GM19395 (cell line): Measurements from ENCODE around the gene DMPK.
"Not testable (repeated sequence)": the region's sequence is repeated elsewhere in the genome, so short reads cannot be mapped to it uniquely, and the experiment has no call there.

Source experiments
- ATAC-seq: cut with Tn5 transposase; IDR thresholded peaks from one replicate; pipeline ENCODE4 v1.9.1; 2021; ENCODE audit warnings: mild to moderate bottlenecking, moderate library complexity; ENCODE audit not compliant: unreplicated experiment

The DMPK gene

DNA sequence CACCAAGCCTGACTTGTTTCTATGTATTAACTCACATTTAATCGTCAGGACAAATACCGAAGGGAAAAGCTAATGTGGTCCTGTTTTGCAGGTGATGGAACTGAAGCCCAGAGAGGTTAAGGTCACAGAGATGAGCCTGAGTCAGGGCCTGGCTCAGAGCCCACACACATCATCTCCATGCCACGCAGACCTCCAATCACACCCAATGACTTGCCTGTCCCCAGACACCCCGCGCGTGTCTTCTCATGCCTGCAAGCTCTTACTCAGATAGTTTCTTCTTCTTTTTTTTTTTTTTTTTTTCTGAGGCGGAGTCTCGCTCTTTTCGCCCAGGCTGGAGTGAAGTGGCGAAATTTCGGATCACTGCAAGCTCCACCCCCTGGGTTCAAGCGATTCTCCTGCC is 29.7 kb downstream of the DMPK start:
- no peak for ATAC-seq

DNA sequence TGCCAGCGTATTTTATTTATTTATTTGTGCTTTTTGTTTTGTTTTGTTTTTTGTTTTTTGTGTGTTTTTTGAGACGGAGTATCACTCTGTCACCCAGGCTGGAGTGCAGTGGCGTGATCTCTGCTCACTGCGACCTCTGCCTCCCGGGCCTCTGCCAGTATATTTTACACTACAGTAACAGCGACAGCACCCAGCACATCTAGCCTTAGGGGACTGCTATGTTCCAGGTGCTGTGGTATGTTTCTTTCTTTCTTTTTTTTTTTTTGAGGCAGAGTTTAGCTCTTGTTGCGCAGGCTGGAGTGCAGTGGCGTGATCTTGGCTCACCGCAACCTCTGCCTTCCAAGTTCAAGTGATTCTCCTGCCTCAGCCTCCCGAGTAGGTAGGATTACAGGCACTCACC is 30.8 kb downstream of the DMPK start:
- not testable (repeated sequence) for ATAC-seq

DNA sequence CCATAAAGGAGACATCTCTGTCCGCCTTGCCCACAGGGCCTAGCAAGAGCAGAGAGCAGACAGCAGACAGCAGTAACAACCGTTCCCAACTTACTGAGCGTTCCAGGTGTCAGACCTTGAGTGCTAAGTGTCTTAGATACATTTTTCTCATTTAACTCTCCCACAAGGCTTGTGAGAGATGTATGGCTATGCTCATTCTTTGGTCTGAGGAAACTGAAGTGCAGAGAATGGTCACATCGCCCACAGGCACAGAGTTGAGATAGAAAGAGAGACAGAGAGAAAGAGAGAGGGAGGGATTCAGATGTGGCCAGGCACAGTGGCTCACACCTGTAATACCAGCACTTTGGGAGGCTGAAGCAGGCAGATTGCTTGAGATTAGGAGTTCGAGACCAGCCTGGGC is 34.8 kb downstream of the DMPK start:
- no peak for ATAC-seq

DNA sequence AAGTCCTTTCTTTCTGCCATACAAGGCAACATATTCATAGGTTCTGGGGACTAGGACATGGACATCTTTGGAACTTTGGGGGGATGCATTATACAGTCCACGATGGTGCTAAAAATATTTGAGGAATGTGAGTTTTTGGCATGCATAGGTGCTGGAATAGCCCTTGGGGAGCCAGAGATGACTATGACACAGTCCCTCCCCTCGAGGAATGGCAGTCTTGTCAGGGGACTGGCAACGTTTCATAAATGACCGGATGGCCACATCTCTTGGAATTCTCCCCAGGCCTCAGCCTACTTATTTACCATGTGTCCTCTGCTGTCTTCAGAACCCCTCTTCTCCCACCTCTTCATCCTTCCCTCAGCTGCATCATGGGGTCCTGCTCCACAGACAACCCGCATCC is 35.4 kb downstream of the DMPK start:
- no peak for ATAC-seq

DNA sequence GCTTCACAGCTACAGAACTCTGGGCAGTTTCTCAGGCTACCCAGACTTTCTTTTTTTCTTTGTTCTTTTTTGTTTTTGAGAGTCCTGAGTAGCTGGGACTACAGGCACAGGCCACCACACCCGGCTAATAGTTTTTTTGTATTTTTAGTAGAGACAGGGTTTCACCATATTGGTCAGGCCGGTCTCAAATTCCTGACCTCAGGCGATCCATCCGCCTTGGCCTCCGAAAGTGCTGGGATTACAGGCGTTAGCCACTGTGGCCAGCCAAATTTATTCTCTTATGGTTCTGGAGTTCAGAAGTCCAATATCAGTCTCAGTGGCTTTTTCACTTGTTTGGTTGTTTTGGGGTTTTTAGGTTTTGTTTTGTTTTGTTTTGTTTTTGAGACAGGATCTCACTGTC is 36.7 kb downstream of the DMPK start:
- no peak for ATAC-seq

DNA sequence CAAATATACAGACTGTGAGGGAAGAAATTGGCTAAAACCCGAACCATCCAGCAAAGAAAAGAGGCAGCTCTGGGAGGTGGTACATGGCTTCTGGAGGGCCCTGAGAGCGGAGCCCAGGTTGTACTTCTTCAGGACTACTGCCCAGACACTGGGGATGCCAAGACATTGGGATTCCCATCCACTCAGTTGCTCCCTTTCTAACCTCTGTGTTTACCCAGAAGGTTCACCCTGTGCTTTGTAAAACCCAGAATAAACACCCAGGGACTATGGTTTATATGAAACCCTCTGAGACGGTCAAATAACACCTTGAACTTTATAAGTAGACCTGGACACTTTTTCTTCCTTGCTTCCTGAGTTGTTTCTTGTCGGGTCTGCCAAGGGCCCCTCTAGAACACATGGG is 39.3 kb downstream of the DMPK start:
- ATAC-seq, result no peak

DNA sequence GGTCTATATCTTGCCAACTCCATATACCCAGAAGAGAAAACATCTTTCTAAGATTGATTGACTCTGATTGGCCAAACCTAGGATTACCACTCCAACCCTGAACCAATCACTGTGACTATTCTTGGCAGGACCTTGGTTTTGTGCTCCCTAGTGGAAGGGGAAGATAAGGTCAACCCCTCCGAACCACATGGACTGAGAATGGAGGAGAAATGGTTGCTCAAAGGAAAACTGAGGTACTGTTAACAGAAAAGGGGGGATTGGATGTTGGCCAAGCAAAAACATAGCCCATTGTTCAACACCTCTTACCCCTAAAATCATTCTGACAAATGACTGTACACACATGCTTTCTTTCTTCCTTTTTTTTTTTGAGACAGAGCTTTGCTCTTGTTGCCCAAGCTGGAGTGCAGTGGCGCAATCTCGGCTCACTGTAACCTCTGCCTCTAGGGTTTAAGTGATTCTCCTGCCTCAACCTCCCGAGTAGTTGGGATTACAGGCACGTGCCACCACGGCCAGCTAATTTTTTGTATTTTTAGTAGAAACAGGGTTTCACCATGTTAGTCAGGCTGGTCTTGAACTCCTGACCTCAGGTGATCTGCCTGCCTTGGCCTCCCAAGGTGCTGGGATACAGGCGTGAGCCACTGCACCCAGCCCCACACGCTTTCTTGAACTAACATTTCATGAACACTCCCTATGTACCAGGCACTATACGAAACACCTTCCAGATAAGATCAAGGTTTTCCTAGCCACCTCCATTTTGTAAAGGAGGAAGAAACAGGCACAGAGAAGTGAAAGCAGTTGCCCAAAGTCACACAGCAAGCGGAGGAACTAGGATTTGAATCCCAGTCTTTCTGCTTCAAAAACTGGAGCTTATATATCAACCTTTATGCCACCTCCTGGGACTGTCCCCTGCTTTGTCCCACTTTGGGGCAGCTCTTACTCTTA is 42.5 kb downstream of the DMPK start:
- ATAC-seq, result no peak

DNA sequence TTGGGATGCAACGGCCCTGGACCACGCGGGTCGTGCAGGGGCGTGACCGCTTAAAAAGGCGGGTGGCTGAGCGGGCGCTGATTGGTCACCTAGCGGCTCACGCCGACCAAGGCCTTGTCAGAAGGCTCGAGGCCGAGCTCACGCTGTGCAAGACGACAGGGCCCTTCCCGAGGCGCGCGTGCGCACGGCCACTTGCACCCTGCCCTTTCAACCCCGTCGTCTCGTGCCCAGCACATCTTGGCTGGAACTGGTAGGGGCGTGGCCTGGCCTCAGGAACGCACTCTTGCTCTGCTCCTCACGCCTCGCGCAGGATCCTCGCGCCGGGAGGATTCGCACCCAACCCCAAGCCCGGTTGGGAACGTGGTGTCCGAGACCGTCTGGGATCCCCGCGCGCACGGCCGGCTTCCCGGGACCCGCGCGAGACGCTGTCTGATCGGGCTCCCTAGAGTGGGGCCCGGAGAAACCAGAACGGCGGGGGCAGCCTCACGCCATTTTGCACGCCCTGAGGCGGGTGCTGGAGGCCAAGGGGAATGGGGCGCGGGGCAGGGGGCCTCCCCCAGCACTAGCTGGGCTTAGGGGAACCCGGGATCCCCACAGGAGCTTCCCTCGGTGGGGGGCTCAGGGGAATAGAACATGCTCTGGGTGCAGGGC is 49.0 kb downstream of the DMPK start, which contains the start of gene MEIOSIN:
TSS of gene MEIOSIN (plus strand) at position 280 of the 651 bp plus-strand sequence. CDS start 1,938 bp downstream, outside the sequence.
- no peak for ATAC-seq

DNA sequence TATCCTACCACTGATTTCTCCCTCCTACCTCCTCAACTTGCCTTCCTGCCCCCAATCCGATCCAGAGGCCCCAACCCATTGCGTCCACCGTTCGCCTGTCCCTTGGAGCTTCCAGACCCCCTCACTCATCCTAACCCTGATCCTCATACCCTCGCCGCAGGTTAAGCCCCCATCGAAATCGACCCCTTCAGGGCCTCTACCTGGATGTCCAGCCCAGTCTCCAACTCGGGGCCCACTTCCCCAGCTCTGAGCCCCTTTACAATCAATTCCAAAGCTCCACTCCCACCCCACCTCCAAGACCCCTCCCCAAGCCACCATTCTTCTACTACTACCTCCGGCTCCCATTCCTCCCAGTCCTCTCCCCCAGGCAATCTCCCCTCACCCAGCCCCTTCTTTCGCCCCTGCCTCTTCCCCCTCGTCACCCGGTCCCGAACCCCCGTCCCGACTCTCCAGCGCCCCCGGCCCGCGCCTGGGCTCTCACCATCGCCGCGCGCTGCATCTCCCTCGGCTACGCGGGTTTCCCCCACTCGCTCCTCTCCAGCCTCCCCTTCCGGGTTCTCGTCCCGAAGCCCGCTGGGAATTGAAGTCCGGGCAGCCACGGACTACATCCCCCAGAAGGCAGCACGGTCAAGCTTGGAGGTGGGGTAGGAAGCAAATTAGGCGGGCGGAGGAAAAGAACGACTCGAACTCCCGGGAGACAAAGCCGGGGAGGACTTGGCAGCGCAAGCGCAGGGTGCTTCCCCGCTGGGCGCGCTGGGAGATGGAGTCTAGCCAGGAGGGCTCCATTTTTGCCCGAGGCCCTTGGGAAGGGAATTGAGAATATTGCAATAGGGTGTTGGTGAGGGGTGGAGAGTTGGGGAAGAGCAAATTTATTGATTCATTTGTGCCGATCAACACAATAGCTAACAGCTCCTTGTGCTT is 51.7 kb downstream of the DMPK start, which contains the start of gene FBXO46:
TSS of gene FBXO46 (minus strand) at position 529 of the 921 bp plus-strand sequence. CDS start 17,401 bp downstream, outside the sequence.
- ATAC-seq, result peak; percentile 82

DNA sequence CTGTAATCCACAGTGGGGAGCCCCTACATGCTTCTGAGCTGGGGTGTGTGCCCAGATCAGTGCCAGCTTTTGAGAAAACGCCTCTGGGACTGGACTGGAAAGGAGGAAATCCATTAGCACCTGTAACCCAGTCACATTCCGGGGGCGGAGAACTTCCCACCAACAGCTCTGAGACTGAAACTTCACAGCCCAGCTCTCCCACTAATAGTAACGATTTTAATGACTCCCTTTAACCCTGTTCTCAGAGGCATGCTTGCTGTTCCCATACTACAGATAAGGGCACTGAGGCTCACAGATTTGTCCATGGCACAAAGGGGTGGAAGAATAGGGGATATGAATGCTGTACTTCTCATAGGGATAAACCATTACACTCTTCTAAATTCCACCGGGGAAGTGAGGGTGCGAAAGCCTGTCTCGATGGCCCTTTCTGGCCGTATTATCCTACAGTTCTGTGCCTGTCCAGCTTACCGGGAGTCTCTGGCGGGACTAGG is 52.4 kb downstream of the DMPK start:
- ATAC-seq, result no peak

DNA sequence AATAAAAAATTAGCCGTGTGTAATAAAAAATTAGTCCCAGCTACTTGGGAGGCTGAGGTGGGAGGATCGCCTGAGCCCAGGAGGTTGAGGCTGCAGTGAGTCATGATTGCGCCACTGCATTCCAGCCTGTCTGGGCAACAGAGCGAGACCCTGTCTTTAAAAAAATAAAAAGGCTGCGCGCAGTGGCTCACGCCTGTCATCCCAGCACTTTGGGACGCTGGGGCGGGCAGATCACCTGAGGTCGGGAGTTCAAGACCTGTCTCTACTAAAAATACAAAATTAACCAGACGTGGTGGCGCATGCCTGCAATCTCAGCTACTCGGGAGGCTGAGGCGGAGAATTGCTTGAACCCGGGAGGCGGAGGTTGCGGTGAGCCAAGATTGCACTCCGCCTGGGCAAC is 53.6 kb downstream of the DMPK start:
- not testable (repeated sequence) for ATAC-seq

DNA sequence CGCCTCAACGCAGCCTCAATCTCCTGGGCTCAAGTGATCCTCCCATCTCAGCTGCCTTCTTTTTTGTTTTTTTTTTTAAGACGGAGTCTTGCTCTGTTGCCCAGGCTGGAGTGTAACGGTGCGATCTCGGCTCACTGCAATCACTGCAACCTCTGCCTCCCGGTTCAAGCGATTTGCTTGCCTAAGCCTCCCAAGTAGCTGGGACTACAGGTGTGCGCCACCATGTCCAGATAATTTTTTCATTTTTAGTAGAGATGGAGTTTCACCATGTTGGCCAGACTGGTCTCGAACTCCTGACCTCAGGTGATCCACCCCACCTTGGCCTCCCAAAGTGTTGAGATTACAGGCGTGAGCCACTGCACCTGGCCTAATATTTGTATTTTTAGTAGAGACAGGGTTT is 62.2 kb downstream of the DMPK start:
- ATAC-seq, result not testable (repeated sequence)
